C1 segment of cervical spinal cord (tissue), 14 donors: ENCODE measurements around the gene PLCL2.
A peak's percentile ranks its signal among the peaks of the same experiment; 100 is the strongest.
"Not testable (repeated sequence)": the region's sequence is repeated elsewhere in the genome, so short reads cannot be mapped to it uniquely, and the experiment has no call there.

Source experiments
- DNase-seq, 14 donors: peaks; one replicate each; lab custom pipeline; 2025; lab: John Stamatoyannopoulos, UW

PLCL2 gene

GRCh38 chr3:17116007-17116600 is 231.3 kb downstream of the PLCL2 start:
- DNase-seq = peak in 1 of 14 donors; percentile 67

DNA sequence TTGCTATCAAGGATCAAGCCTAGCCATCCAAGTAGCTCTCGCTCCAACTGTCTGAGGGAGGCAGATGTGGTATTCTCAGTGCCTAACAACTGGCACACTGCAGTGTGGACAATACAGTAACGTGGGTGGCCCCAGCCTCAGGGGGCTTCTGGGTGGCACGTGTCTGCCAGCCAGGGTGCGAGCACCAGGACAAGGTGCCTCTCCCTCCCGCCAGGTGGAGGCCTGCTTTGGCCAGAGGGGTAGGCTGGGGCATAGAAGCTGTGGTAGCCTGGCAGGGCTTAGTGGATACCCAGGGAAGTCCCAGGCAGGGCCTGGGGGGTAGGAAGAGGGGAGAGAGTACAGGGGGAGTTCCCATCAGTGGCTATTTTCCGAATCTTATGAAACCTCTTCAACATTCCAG is 234.0 kb downstream of the PLCL2 start:
- no peak for DNase-seq

- no peak for DNase-seq
These were observed 234.7 kb downstream of the PLCL2 start for GRCh38 chr3:17119201-17120072.

DNA sequence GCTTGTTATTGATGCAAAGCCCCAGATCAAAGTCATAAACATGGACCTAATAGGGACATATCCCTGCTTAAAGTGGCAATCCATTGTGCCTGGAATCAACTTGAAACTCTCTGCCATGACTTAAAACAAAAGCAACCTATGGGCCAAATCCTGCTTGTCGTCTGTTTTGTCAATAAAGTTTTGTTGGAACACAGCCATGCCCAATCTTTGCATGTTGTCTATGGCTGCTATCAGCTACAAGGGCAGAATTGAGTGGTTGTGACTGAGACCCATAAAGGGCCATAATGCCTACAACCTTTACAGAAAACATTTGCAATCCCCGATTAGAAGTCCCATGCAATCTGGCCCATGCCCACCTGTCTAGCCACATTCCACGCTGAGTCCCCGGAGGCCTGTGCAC is 235.4 kb downstream of the PLCL2 start:
- DNase-seq = no peak

DNA sequence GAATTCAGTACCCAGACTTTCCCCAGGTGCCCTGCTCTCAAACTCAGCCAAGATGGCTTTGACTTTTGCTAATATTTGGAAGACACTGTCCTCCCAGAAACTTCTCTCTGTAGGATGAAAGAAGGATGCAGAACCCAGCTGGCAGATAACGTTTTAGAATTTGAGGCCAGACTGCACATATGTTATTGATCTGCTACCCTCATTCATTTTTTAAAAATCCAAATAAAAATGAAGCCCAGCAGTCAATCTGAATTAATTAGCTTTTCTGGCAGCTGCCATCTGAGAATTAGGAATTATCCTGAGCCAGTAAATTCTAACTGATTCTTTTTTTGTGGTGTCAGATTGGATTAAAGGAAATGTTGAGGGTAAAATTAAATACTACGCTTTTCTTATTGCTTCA is 236.6 kb downstream of the PLCL2 start:
- DNase-seq = no peak

DNA sequence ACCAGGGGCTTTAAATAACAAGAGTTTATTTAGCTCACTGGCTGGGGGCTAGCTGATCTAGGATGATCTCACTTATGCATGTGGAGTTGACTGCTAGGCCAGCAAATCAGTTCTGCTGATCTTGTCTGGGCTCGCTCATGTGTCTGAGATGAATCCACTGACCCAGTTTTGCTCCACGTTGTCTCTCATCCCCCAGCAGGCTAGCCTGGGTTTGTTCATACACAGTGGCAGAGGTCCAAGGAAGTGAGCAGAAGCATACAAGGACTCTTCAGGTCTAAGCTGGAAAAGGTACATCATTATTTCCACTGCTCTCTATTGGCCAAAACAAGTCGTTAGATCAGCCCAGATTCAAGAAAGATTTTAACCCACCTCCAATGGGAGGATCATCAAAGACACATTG is 238.0 kb downstream of the PLCL2 start:
- DNase-seq = no peak

GRCh38 chr3:17125738-17126442 is 241.1 kb downstream of the PLCL2 start:
- peak in 1 of 14 donors; percentile 43 for DNase-seq

GRCh38 chr3:17128671-17129070 is 243.9 kb downstream of the PLCL2 start:
- DNase-seq = not testable (repeated sequence)

GRCh38 chr3:17129556-17129955 is 244.8 kb downstream of the PLCL2 start:
- no peak for DNase-seq

DNA sequence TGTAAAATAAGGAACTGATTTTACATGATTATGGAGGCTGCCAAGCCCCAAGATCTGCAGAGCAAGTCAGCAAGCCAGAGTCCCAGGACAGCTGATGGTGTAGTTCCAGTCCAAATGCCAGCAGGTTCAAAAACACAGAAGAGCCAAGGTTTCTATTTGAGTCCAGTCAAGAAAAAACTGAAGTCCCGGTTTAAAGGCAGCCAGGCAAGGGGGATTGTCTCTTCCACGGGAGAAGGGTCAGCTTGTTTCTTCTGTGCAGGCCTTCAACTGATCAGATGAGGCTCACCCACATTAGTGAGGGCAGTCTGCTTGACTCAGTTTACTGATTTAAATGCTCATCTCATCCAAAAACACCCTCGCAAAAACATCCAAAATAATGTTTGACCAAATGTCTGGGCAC is 246.2 kb downstream of the PLCL2 start:
- peak in 1 of 14 donors; percentile 9 for DNase-seq

- DNase-seq = no peak
These were observed 247.7 kb downstream of the PLCL2 start for GRCh38 chr3:17132286-17133115.

- no peak for DNase-seq
These were observed 249.1 kb downstream of the PLCL2 start for GRCh38 chr3:17133632-17134545.

GRCh38 chr3:17135696-17136095 is 250.9 kb downstream of the PLCL2 start:
- no peak for DNase-seq

- DNase-seq = peak in 8 of 14 donors; percentile 7 to 97 (median 30)
These were observed 251.5 kb downstream of the PLCL2 start for GRCh38 chr3:17136136-17136721.

- DNase-seq = no peak
These were observed 252.6 kb downstream of the PLCL2 start for GRCh38 chr3:17137321-17137826.

DNA sequence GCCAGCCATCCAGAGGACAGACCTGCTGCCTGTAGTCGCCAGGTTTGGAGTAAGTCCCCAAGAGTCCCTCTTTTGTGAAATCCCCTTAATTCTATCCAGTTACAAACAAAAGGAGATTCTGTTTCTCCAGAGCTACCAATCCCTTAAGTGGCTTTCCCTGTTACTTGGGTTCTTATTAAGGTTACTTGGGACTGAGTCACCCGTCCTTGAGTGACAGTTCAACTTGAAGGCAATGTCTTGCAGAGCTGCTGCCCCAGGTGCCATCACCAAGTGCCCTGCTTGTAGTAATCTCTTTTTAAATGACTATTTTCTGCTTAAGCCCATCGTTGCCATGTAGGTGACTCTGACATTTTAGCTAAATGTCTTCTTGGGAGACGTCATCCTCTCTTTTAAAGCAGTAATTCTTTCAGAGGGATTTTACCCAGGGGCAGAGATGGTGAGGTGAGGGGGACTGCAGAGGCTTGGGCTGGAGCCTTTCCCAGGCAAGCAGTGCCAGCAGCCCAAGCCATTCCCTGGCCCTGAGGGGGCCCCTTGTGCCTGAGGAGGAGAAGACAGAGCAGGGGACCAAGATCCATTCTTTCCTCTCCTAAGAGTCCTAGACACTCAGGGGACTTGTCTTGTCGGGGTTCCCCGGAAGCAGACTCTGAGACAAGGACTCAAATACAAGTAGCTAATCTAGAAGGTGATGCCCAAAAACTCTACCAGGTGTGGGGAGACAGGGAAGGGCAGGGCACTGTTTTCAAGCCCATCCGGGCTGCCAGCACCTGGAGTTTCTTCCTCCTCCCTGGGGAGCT is 253.7 kb downstream of the PLCL2 start:
- DNase-seq = no peak
